22Rv1 (cell line): ENCODE data around the gene EVI5L.

Experiments used
- H3K27ac ChIP-seq: fragments of 450-650 bp; 2 replicates; pipeline ENCODE4 v1.5.1; 2017
- CTCF ChIP-seq: fragments of 450-650 bp; IDR thresholded peaks from 2 replicates; pipeline ENCODE4 v1.5.1; 2017; ENCODE audit warnings: mild to moderate bottlenecking
- ZFX ChIP-seq: fragments of 450-650 bp; IDR thresholded peaks from 2 replicates; pipeline ENCODE4 v1.6.1; 2017; ENCODE audit warnings: antibody characterized with exemption, borderline replicate concordance

EVI5L gene

GRCh38 chr19:7903244-7904073, 73.4 kb downstream of the EVI5L start, which contains the start of gene MAP2K7:
TSS of gene MAP2K7 (plus strand) at chr19:7903877. CDS start at chr19:7903945, 68 bp downstream.
- TF ChIP-seq ZFX (no peak), CTCF (peak; percentile 93)
- peak within 1 kb of the TSS; percentile 88 for H3K27ac ChIP-seq

- TF ChIP-seq CTCF (no peak), ZFX (no peak)
Measured at GRCh38 chr19:7904074-7905020, 74.3 kb downstream of the EVI5L start.

GRCh38 chr19:7905268-7905667, 75.2 kb downstream of the EVI5L start:
- peak overlapping the region; percentile 88 for H3K27ac ChIP-seq
- no peak for TF ChIP-seq CTCF

More at GRCh38 chr19:7904074-7905020, 74.3 kb downstream of the EVI5L start:
- H3K27ac ChIP-seq: peak overlapping the region; percentile 88

- no peak for TF ChIP-seq CTCF
- no peak for TF ChIP-seq ZFX
- no peak overlapping the region for H3K27ac ChIP-seq
Measured at GRCh38 chr19:7905859-7906258, 75.8 kb downstream of the EVI5L start.

- TF ChIP-seq CTCF (no peak), ZFX (no peak)
- H3K27ac ChIP-seq: no peak overlapping the region
Measured at GRCh38 chr19:7907122-7907521, 77.1 kb downstream of the EVI5L start.

GRCh38 chr19:7907544-7907943, 77.5 kb downstream of the EVI5L start:
- TF ChIP-seq CTCF: no peak
- no peak for TF ChIP-seq ZFX
- H3K27ac ChIP-seq: no peak overlapping the region
